PFSK-1 (cell line): ENCODE results near the gene HSDL2.

Source experiments
- FOXP2 ChIP-seq: optimal IDR thresholded peaks from 2 replicates; pipeline ENCODE3; 2011; ENCODE audit warnings: borderline replicate concordance, control low read depth, inconsistent platforms; ENCODE audit not compliant: insufficient read depth; ENCODE audit errors: extremely low read length, extremely low read depth
- POLR2AphosphoS5 ChIP-seq: IDR thresholded peaks from 2 replicates; pipeline ENCODE4 v1.6.1; 2012; ENCODE audit warnings: low read depth, mild to moderate bottlenecking, control low read depth, low read length, moderate library complexity
- SIN3A ChIP-seq: IDR thresholded peaks from 2 replicates; pipeline ENCODE4 v1.6.1; 2012; ENCODE audit warnings: mild to moderate bottlenecking, low read length, moderate library complexity, borderline replicate concordance; ENCODE audit not compliant: insufficient read depth
- TAF1 ChIP-seq: IDR thresholded peaks from 2 replicates; pipeline ENCODE4 v1.6.1; 2012; ENCODE audit warnings: low read length, control low read depth, borderline replicate concordance; ENCODE audit not compliant: insufficient read depth
- TF ChIP-seq, protein P1 (sequence below), 2 experiments: IDR thresholded peaks; 2 replicates each; pipeline versions ENCODE4 v1.6.1 to v1.8.0; 2011 to 2012; ENCODE audit warnings: low read depth in 2 of 2, low read length in 2 of 2, control low read depth in 1 of 2, inconsistent platforms in 1 of 2, mild to moderate bottlenecking in 1 of 2, moderate library complexity in 1 of 2; ENCODE audit not compliant: insufficient read depth in 1 of 2

Gene HSDL2

DNA sequence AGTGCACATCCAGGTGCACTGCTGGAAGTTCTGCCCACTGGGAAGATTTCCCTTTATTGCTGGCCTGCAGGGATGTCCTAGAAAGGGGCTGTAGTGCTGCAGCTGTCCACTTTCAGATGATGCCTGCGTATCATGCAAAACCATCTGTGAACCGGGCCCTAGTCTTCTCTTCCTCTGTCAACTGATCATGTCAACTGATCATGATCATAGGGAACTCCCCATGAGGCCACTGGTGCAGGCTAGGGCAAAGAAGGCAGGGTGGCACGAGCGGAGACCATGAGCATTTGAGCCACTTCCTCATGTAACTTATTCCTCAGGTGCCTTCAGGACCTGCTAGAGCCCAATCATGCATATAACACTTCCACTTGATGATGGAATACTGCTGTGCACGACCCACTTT is 4.5 kb upstream of the HSDL2 start:
- TF ChIP-seq FOXP2: no peak
- TF ChIP-seq, protein P1, sequence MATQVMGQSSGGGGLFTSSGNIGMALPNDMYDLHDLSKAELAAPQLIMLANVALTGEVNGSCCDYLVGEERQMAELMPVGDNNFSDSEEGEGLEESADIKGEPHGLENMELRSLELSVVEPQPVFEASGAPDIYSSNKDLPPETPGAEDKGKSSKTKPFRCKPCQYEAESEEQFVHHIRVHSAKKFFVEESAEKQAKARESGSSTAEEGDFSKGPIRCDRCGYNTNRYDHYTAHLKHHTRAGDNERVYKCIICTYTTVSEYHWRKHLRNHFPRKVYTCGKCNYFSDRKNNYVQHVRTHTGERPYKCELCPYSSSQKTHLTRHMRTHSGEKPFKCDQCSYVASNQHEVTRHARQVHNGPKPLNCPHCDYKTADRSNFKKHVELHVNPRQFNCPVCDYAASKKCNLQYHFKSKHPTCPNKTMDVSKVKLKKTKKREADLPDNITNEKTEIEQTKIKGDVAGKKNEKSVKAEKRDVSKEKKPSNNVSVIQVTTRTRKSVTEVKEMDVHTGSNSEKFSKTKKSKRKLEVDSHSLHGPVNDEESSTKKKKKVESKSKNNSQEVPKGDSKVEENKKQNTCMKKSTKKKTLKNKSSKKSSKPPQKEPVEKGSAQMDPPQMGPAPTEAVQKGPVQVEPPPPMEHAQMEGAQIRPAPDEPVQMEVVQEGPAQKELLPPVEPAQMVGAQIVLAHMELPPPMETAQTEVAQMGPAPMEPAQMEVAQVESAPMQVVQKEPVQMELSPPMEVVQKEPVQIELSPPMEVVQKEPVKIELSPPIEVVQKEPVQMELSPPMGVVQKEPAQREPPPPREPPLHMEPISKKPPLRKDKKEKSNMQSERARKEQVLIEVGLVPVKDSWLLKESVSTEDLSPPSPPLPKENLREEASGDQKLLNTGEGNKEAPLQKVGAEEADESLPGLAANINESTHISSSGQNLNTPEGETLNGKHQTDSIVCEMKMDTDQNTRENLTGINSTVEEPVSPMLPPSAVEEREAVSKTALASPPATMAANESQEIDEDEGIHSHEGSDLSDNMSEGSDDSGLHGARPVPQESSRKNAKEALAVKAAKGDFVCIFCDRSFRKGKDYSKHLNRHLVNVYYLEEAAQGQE (IDR thresholded peaks at IDR 0.05; ENCODE audit: insufficient read depth in 1 of 2, low read depth in 2 of 2, low read length in 2 of 2): no peak
- no peak for TF ChIP-seq SIN3A
- no peak for TF ChIP-seq TAF1
- no peak for TF ChIP-seq POLR2AphosphoS5

DNA sequence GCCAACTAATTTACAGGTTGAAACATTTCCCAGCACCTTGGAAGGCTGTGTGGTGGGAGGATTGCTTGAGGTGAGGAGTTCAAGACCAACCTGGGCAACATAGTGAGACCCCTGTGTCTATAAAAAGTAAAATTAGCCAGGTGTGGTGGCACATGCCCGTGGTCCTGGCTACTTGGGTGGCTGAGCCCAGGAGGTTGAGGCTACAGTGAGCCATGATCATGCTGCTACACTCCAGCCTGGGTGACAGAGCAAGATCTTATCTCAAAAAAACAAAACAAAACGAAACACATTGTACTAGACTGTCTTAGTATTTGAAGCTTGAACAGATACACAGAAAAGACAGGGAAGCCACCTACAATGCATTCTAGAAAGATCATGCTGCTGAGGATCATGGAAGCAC is 2.8 kb upstream of the HSDL2 start:
- TF ChIP-seq TAF1 (no peak), POLR2AphosphoS5 (no peak), FOXP2 (no peak), SIN3A (no peak)
- TF ChIP-seq, protein P1 (IDR thresholded peaks at IDR 0.05; ENCODE audit: insufficient read depth in 1 of 2, low read depth in 2 of 2, low read length in 2 of 2): no peak

DNA sequence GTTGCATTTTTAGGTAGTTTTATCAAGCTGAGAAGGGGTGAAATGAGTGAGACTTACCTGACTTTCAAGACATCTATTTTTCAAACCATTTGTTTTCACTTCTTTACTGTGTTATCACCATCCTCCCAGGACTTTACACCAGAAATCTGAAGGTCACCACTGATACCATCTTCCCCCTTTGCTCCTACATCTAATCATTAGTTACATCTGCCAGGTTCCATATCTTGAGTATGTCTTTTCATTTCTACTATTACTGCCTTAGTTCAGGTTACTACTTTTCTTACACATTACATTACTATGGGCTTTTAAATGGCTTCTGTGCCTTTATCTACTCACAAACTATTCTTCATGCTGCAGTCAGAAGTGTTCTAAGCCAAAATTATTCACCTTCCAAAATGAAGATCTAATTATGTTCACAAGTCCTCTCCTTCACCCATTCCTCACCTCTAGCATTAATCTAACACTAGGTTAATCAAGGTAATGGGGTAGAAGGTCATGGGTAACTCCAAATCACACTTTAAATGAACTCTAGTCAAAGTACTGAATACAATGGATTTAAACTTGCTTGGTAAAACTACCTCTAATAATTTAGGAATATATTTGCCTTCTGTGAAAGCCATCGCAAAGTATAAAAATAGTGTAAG is 2.1 kb upstream of the HSDL2 start:
- no peak for TF ChIP-seq POLR2AphosphoS5
- TF ChIP-seq FOXP2: no peak

DNA sequence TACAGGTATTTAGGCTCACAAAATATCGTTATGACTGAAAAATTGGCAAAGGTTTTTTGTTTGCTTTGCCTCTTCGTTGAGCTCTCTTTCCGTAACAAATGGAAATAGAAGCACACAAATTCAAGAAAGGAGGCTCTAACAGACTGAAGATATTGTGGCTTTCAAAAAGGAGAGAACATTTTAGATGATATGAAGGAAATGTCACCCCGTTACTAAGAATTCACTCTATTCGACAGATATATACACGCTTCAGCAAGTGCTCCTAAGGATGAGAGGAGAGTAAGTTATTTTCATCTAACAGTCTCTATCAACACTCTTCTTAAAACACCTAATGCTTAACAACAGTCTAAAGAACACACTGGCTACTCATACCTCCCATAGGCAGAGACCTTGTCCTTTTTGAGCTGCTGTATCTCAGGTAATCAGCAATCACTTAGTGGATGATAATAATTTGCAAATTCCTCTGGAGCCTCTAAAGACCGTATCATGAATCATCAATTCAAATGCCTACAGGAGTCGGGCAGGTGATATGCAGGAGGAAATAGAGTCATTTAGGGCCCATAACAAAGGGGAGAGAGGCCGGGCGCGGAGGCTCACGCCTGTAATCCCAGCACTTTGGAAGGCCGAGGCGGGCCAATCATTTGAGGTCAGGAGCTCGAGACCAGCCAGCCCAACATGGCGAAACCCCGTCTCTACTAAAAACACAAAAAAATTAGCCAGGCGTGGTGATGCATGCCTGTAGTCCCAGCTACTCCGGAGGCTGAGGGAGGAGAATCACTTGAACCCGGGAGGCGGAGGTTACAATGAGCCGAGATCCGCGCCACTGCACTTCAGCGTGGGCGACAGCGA is 1.4 kb upstream of the HSDL2 start:
- no peak for TF ChIP-seq TAF1
- TF ChIP-seq SIN3A: no peak
- no peak for TF ChIP-seq FOXP2
- no peak for TF ChIP-seq POLR2AphosphoS5
- TF ChIP-seq, protein P1 (IDR thresholded peaks at IDR 0.05; ENCODE audit: insufficient read depth in 1 of 2, low read depth in 2 of 2, low read length in 2 of 2): no peak

DNA sequence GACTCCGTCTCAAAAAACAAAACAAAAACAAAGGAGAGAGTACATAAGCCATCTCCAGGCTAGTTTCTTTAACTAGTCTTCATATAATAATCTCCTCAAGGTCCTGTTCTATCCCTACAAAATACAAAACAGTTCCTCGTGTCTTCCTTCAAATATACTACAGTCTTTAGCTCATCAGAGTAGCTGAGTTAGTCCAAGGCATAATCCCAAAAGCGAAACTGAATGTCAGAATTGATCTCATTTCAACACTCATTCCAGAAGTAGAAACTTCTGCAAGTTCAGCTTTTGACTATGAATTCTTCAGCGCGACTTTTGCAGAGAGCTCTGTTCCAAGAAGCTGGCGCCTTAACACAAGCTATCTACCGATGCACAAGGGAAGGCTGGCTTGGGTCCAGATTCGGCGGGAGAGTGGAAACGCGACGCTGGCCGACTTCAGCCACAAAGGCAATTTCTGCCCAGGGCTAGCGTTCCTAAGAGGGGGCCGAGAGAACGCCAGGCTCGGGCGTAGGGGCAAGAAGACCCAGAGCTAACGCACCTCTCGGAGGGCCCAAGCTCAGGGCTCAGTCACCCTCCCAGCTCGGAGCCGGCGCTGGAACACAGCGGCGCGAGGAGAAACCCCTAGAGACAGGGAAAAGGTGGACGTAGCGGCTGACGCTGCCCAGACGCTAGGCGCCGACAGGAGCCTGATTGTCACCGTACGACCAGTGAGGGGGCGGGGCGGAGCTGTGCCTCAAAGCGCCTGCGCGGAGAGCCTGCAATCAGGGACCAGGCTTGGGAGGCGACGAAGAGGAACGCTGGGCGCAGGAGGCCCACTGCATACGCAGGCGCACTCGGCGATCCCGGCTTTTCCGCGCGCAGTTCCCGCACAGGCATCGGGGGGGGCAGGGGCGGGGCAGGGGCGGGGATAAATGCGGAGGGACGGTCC is 469 bp upstream of the HSDL2 start:
- 0 out of 2 replicates have a peak, but pooled peaks have one; percentile 46 for TF ChIP-seq TAF1
- peak; percentile 90 for TF ChIP-seq POLR2AphosphoS5
- peak; percentile 19 for TF ChIP-seq FOXP2
- TF ChIP-seq SIN3A: no peak
- TF ChIP-seq, protein P1 (IDR thresholded peaks at IDR 0.05; ENCODE audit: insufficient read depth in 1 of 2, low read depth in 2 of 2, low read length in 2 of 2): no peak
